ENCODE measurements around the gene EEIG1.

EEIG1 gene

GRCh38 chr9:127970401-127971313 lies 10.1 kb downstream of the EEIG1 start:
- CTCF ChIA-PET: interaction anchor here (1.6 to 1.7 kb wide), 2 partner anchors 28 kb away, joined by 5 to 6 read pairs; no protein-coding TSS in a partner anchor
- TF ChIP-seq CTCF (IDR thresholded peaks at IDR 0.05; ENCODE audit: insufficient read depth, low read length, missing control alignments): no peak
- POLR2A ChIA-PET: interaction anchor here (1.0 kb wide), 1 partner anchor 10 kb away, joined by 3 read pairs; the partner anchor contains the start of gene EEIG1
- no peak overlapping the region for H3K4me3 ChIP-seq (ENCODE audit: low read depth, low read length)
- DNase-seq (ENCODE audit: low read depth, low spot score): no peak

GRCh38 chr9:127968700-127969383 lies 11.9 kb downstream of the EEIG1 start:
- CTCF ChIA-PET: interaction anchor here (1.0 to 1.7 kb wide), 3 partner anchors 26 to 148 kb away, joined by 3 to 5 read pairs (median 3); no protein-coding TSS in a partner anchor
- TF ChIP-seq CTCF (IDR thresholded peaks at IDR 0.05; ENCODE audit: insufficient read depth, low read length, missing control alignments): no peak
- peak; percentile 70 for DNase-seq (ENCODE audit: low read depth, low spot score)
- POLR2A ChIA-PET: interaction anchor here (1.5 kb wide), 1 partner anchor 9 kb away, joined by 5 read pairs; no protein-coding TSS in a partner anchor
- H3K4me3 ChIP-seq (ENCODE audit: low read depth, low read length): no peak overlapping the region

GRCh38 chr9:127968042-127968441 lies 12.7 kb downstream of the EEIG1 start:
- no peak for DNase-seq (ENCODE audit: low read depth, low spot score)
- CTCF ChIA-PET: interaction anchor here (1.5 to 3.6 kb wide), 2 partner anchors 25 to 148 kb away, joined by 3 to 21 read pairs; no protein-coding TSS in a partner anchor
- POLR2A ChIA-PET: interaction anchor here (1.5 kb wide), 1 partner anchor 10 kb away, joined by 5 read pairs; no protein-coding TSS in a partner anchor
- TF ChIP-seq CTCF (IDR thresholded peaks at IDR 0.05; ENCODE audit: insufficient read depth, low read length, missing control alignments): no peak
- H3K4me3 ChIP-seq (ENCODE audit: low read depth, low read length): no peak overlapping the region

- TF ChIP-seq CTCF (IDR thresholded peaks at IDR 0.05; ENCODE audit: insufficient read depth, low read length, missing control alignments): no peak
- DNase-seq (ENCODE audit: low read depth, low spot score): no peak
- POLR2A ChIA-PET: no interaction called here
- CTCF ChIA-PET: interaction anchor here (0.6 to 3.6 kb wide), 3 partner anchors 24 to 121 kb away, joined by 3 to 21 read pairs (median 3); no protein-coding TSS in a partner anchor
- no peak overlapping the region for H3K4me3 ChIP-seq (ENCODE audit: low read depth, low read length)
These were observed 13.5 kb downstream of the EEIG1 start for GRCh38 chr9:127967151-127967809.

- TF ChIP-seq CTCF (IDR thresholded peaks at IDR 0.05; ENCODE audit: insufficient read depth, low read length, missing control alignments): no peak
- H3K4me3 ChIP-seq (ENCODE audit: low read depth, low read length): no peak overlapping the region
- CTCF ChIA-PET: interaction anchor here (0.8 to 3.6 kb wide), 4 partner anchors 24 to 152 kb away, joined by 3 to 21 read pairs (median 4); no protein-coding TSS in a partner anchor
- POLR2A ChIA-PET: interaction anchor here (0.6 kb wide), 1 partner anchor 37 kb away, joined by 3 read pairs; no protein-coding TSS in a partner anchor
- no peak for DNase-seq (ENCODE audit: low read depth, low spot score)
These were observed 14.2 kb downstream of the EEIG1 start for GRCh38 chr9:127966416-127967150.
